IPS-18a (cell line): ENCODE data around the gene GNG7.
A peak's percentile ranks its signal among the peaks of the same experiment; 100 is the strongest.
"Not testable (repeated sequence)": the region's sequence is repeated elsewhere in the genome, so short reads cannot be mapped to it uniquely, and the experiment has no call there.

ENCODE experiments used
- H3K27ac ChIP-seq: one replicate; pipeline ENCODE4 v1.5.1; 2013; ENCODE audit warnings: low read length
- H3K27me3 ChIP-seq: one replicate; pipeline ENCODE4 v1.6.1; 2013; ENCODE audit warnings: mild to moderate bottlenecking, low read length; ENCODE audit not compliant: control insufficient read depth, insufficient read depth
- H3K36me3 ChIP-seq: one replicate; pipeline ENCODE4 v1.6.1; 2013; ENCODE audit warnings: low read depth, low read length; ENCODE audit not compliant: control insufficient read depth
- H3K4me1 ChIP-seq: one replicate; pipeline ENCODE4 v1.6.1; 2013; ENCODE audit warnings: low read depth, low read length; ENCODE audit not compliant: control insufficient read depth
- H3K4me3 ChIP-seq: one replicate; pipeline ENCODE4 v1.5.1; 2013; ENCODE audit warnings: low read length
- H3K9ac ChIP-seq: one replicate; pipeline ENCODE4 v1.6.1; 2013; ENCODE audit warnings: mild to moderate bottlenecking, low read length, moderate library complexity
- H3K9me3 ChIP-seq: one replicate; pipeline ENCODE4 v1.6.1; 2013; ENCODE audit warnings: low read depth, low read length; ENCODE audit not compliant: control insufficient read depth

GNG7 gene

GRCh38 chr19:2475702-2476450 lies 226.6 kb downstream of the GNG7 start, which contains the start of gene GADD45B:
Gene GADD45B (plus strand): TSS chr19:2476127. CDS start chr19:2476359, 232 bp downstream.
- H3K27me3 ChIP-seq = peaks cover 55% of the 10 kb centered on the region
- H3K9me3 ChIP-seq = no peaks in the 10 kb centered on the region
- peaks cover 14% of the 10 kb centered on the region for H3K4me1 ChIP-seq
- no peaks in the 10 kb centered on the region for H3K36me3 ChIP-seq
- H3K27ac ChIP-seq = no peak within 1 kb of the TSS
- H3K9ac ChIP-seq = peak within 1 kb of the TSS; percentile 24
- H3K4me3 ChIP-seq = peak within 1 kb of the TSS; percentile 78

GRCh38 chr19:2475018-2475701 lies 227.3 kb downstream of the GNG7 start:
- Histone ChIP-seq H3K27me3 (peaks cover 51% of the 10 kb centered on the region), H3K4me3 (peak overlapping the region; percentile 78), H3K27ac (no peak overlapping the region)

DNA sequence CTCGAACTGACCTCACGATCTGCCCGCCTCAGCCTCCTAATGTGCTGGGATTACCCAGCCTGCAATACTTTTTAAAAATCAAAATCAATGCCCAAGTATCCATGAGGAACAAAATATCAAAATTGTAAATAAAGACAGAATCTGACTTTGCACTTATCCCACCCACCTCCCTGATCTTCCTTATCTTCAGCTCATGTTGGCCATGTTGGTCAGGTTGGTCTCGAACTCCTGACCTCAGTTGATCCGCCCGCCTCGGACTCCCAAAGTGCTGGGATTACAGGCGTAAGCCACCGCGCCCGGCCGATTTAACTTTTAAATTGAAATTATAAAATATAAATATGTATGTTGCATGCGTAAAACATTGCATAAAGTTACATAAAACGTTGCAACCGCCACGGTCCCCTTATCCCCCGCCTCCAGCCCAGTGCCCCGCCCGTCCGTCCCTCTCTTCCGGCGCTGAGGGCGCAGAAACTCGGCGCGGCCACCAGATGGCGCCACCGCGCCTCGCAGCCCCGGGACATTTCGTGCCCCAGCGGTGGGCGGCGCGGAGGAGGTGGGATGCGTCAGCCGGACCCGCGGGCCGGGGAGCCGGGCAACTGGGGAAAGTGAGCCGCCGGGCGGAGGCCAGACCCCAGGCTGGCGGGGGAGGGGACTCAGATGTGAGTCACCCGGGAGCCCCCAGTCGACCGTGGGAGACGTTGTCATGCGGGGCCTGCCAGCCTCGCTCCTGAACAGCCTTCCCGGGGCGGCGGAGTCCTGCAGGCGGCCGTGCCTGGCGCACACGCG lies 228.1 kb downstream of the GNG7 start:
- Histone ChIP-seq H3K27me3 (peaks cover 44% of the 10 kb centered on the region), H3K27ac (no peak overlapping the region), H3K9me3 (no peaks in the 10 kb centered on the region), H3K4me1 (peaks cover 9% of the 10 kb centered on the region), H3K36me3 (no peaks in the 10 kb centered on the region), H3K4me3 (no peak overlapping the region), H3K9ac (no peak overlapping the region)

More at GRCh38 chr19:2475018-2475701, 227.3 kb downstream of the GNG7 start:
- no peaks in the 10 kb centered on the region for H3K36me3 ChIP-seq
- peaks cover 14% of the 10 kb centered on the region for H3K4me1 ChIP-seq
- H3K9ac ChIP-seq = no peak overlapping the region
- H3K9me3 ChIP-seq = no peaks in the 10 kb centered on the region

- not testable (repeated sequence) for H3K4me3 ChIP-seq, H3K27ac ChIP-seq, H3K4me1 ChIP-seq, H3K9me3 ChIP-seq, H3K27me3 ChIP-seq, H3K36me3 ChIP-seq, H3K9ac ChIP-seq
Measured at GRCh38 chr19:2469915-2470200, 232.6 kb downstream of the GNG7 start.

DNA sequence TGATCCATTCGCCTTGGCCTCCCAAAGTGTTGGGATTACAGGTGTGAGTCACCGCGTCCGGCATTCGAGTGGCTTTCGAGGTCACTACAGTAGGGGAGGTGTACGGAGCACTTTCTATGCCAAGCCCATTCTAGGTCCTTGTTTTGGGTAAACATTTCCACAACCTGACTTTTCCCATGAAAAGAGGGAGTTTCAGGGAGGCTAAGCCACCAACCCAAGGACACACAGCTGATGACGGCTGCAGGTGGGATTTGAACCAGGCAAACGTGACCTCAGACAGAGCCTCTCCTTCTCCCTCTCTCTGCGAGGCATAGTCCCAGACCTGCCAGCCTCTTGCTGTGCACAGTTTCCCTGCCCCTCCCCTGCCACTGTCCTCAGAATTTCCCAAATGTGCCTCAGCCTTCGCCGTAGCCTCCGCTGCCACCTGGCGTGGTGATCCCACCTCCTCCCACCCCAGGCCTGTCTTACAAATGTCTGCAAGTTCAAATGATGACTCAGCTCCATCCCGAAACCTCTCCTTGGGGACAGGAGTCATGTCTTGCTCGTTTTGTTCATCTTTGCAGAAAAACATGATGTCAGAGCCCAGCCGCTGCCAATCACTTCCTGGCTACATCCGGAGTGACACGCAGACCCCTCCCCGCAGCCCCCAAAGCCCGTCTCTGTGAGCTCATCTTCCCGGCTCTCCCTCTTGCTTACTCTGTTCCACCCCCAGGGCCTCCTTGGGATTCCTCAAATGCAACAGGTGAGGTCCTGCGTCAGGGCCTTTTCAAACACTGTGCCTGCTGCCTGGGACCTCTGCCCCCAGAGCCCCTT lies 233.2 kb downstream of the GNG7 start:
- H3K4me1 ChIP-seq = no peaks in the 10 kb centered on the region
- H3K36me3 ChIP-seq = no peaks in the 10 kb centered on the region
- no peak overlapping the region for H3K9ac ChIP-seq
- H3K9me3 ChIP-seq = no peaks in the 10 kb centered on the region
- no peak overlapping the region for H3K27ac ChIP-seq
- H3K27me3 ChIP-seq = no peaks in the 10 kb centered on the region
- H3K4me3 ChIP-seq = no peak overlapping the region

- Histone ChIP-seq H3K36me3 (no peaks in the 10 kb centered on the region), H3K27me3 (no peaks in the 10 kb centered on the region), H3K4me3 (no peak overlapping the region), H3K9me3 (no peaks in the 10 kb centered on the region), H3K9ac (no peak overlapping the region), H3K4me1 (no peaks in the 10 kb centered on the region), H3K27ac (no peak overlapping the region)
Measured at GRCh38 chr19:2468596-2468995, 233.9 kb downstream of the GNG7 start.

DNA sequence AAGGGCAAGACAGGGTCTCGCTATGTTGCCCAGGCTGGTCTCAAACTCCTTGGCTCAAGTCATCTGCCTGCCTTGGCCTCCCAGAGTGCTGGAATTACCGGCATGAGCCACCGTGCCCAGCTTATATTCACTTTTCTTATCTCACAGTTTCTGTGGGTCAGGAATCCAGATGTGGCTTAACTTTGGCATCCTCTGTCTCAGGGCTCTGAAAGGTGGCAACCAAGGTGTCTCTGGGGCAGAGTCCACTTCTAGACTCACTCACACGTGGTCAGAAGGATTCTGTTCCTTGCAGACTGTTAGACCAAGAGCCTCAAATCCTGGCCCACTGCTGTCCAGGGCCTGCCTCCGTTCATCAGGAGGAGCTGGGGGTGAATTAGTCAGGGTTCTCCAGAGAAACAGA lies 238.1 kb downstream of the GNG7 start:
- H3K9ac ChIP-seq = no peak overlapping the region

DNA sequence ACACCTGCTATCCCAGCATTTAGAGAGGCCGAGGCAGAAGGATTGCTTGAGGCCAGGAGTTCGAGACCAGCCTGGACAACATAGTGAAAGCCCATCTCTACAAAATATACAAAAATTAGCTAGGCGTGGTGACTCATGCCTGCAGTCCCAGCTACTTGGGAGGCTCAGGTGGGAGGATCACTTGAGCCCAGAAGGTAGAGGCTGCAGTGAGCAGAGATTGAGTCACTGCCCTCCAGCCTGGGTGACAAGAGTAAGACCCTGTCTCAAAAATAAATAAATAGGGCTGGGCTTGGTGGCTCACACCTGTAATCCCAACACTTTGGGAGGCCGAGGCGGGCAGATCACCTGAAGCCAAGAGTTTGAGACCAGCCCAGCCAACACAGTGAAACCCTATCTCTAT lies 238.8 kb downstream of the GNG7 start:
- not testable (repeated sequence) for H3K36me3 ChIP-seq, H3K9me3 ChIP-seq, H3K4me1 ChIP-seq, H3K9ac ChIP-seq, H3K4me3 ChIP-seq, H3K27me3 ChIP-seq, H3K27ac ChIP-seq

More for the DNA sequence above, 238.1 kb downstream of the GNG7 start:
- H3K27me3 ChIP-seq = no peaks in the 10 kb centered on the region
- H3K4me1 ChIP-seq = no peaks in the 10 kb centered on the region
- H3K27ac ChIP-seq = no peak overlapping the region
- H3K9me3 ChIP-seq = no peaks in the 10 kb centered on the region
- no peaks in the 10 kb centered on the region for H3K36me3 ChIP-seq
- no peak overlapping the region for H3K4me3 ChIP-seq

DNA sequence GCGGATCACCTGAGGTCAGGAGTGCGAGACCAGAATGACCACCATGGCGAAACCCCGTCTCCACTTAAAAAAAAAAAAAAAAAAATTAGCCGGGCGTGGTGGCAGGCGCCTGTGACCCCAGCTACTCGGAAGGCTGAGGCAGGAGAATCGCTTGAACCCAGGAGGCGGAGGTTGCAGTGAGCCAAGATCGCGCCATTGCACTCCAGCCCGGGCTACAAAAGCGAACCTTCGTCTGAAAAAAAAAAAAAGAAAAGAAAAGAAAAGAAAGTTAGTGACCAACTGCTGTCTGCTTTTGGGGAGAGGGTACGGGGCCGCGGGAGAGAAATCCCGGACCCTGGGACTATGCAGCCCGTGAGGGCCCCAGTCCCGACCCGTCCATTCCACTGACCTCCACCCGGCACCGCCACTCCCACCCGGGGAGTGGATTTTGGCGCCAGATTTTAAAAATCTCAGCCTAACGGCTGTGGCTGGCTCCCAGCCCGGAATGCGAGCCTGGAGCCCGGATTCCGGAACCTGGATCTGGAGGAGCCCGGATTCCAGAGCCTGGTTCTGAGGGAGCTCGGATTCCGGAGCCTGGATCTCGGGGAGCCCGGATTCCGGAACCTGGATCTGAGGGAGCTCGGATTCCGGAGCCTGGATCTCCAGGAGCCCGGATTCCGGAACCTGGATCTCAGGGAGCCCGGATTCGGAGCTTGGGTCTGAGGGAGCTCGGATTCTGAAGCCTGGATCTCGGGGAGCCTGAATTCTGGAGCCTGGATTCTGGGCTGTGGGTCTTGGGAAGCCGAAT lies 239.7 kb downstream of the GNG7 start:
- H3K9me3 ChIP-seq = no peaks in the 10 kb centered on the region
- no peaks in the 10 kb centered on the region for H3K36me3 ChIP-seq
- peak overlapping the region; percentile 60 for H3K9ac ChIP-seq
- peak overlapping the region; percentile 9 for H3K27ac ChIP-seq
- H3K4me3 ChIP-seq = peak overlapping the region; percentile 70
- H3K4me1 ChIP-seq = no peaks in the 10 kb centered on the region
- H3K27me3 ChIP-seq = no peaks in the 10 kb centered on the region

DNA sequence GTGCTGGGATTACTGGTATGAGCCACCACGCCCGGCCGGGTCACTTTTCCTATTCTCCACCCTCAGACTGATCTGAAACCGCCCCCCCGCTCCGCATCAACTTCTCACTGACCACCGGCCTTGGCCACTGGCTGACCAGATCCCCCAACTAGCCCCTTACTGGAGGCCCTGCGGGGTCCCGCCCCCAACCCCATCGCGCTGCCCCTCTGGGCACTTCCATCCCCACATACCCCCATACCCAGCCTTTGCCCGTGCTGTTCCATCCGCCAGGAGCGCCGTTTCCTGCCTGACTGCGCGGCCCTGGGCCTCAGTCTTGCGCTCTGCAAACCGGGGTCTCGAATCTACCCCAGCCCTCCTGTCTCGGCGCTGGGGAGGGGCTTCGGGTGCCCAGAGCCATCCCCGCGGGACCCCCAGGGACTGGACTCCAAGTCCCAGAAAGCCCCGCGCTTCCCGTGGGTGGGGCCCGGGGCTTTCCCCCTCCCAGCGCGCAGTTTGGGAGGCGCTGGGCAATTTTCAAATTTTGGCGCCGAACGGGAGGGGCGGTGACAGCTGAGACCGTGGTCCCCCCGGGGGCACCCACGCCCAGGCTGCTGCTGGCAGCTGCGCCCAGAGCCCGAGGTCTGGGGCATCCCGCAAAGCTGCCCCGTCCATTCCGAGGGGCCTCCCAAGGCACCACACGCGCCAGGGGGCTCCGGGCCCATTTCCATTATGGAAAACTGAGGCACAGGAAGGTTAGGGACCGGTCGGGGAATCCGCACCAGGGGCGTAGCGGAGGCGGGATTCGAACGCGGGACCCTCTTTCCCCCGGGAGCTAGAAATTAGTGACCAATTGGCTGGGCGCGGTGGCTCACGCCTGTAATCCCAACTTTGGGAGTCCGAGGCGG lies 240.5 kb downstream of the GNG7 start:
- Histone ChIP-seq H3K4me3 (peak overlapping the region; percentile 70), H3K9ac (peak overlapping the region; percentile 60), H3K36me3 (no peaks in the 10 kb centered on the region), H3K27ac (no peak overlapping the region), H3K27me3 (no peaks in the 10 kb centered on the region), H3K9me3 (no peaks in the 10 kb centered on the region), H3K4me1 (no peaks in the 10 kb centered on the region)
